C4-2B (cell line): Measurements from ENCODE around the gene SH3BGRL2.

Experiments used
- ZFX ChIP-seq: fragments of 450-650 bp; IDR thresholded peaks from 2 replicates; pipeline ENCODE4 v1.6.1; 2017
- TF ChIP-seq, protein P1 (sequence below): fragments of 450-650 bp; conservative IDR thresholded peaks from 2 replicates; pipeline ENCODE4 v1.5.1; 2017; ENCODE audit warnings: mild to moderate bottlenecking

DNA sequence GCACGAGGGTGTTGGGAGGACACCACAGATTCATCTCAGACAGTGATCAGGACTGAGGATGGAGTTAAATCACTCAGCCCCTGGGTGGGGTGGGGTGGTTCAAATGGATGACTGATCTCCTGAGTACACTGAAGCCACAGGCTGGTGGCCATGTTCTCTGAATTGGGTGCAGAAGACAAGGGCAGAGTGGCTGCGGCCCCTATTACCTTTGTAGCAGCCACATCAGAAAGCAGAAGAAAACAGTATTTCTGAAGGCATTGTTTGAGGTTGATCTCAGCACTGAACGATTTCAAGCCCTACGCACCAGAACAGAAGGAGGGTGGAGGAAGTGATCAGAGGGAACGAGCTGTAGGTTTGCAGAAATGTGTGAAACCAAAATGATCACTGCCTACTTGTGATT, 71.6 kb downstream of the SH3BGRL2 start:
- TF ChIP-seq, protein P1, sequence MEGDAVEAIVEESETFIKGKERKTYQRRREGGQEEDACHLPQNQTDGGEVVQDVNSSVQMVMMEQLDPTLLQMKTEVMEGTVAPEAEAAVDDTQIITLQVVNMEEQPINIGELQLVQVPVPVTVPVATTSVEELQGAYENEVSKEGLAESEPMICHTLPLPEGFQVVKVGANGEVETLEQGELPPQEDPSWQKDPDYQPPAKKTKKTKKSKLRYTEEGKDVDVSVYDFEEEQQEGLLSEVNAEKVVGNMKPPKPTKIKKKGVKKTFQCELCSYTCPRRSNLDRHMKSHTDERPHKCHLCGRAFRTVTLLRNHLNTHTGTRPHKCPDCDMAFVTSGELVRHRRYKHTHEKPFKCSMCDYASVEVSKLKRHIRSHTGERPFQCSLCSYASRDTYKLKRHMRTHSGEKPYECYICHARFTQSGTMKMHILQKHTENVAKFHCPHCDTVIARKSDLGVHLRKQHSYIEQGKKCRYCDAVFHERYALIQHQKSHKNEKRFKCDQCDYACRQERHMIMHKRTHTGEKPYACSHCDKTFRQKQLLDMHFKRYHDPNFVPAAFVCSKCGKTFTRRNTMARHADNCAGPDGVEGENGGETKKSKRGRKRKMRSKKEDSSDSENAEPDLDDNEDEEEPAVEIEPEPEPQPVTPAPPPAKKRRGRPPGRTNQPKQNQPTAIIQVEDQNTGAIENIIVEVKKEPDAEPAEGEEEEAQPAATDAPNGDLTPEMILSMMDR: no peak
- TF ChIP-seq ZFX: no peak
